Measurements from ENCODE around the gene DSTN. TPM values are rescaled to one million over a fixed set of nuclear protein-coding genes. Genes with fewer than 3 reads are reported as not detected.

DSTN gene
- polyA plus RNA-seq, 4 donors: 145 to 360 (median 185) TPM

- no peak overlapping the region for H3K4me3 ChIP-seq (ENCODE audit: low read depth in 1 of 3, low read length in 3 of 3)
- peaks cover 0 to 6% of the 10 kb centered on the region in 2 donors for H3K9me3 ChIP-seq (ENCODE audit: control insufficient read depth in 2 of 2, insufficient read depth in 1 of 2, low read depth in 1 of 2, low read length in 1 of 2)
- H3K4me1 ChIP-seq (ENCODE audit: control insufficient read depth in 3 of 3, insufficient read depth in 2 of 3, low read depth in 1 of 3, low read length in 2 of 3): peaks cover 0 to 6% (median 6%) of the 10 kb centered on the region in 3 donors
- FAIRE-seq (no peak), DNase-seq (peak; percentile 10 to 40)
- no peak overlapping the region for H3K27ac ChIP-seq (ENCODE audit: low read depth in 1 of 3, low read length in 2 of 3)
- H3K27me3 ChIP-seq (ENCODE audit: control insufficient read depth in 3 of 3, insufficient read depth in 3 of 3, low read length in 3 of 3): no peaks in the 10 kb centered on the region
- no peaks in the 10 kb centered on the region for H3K36me3 ChIP-seq (ENCODE audit: control insufficient read depth in 3 of 3, insufficient read depth in 2 of 3, low read depth in 1 of 3, low read length in 3 of 3)
- 22 to 56% (median 36%) methylated on average over 4 of the region's 4 CpGs for WGBS, 3 donors
These were observed 4.6 kb upstream of the DSTN start for GRCh38 chr20:17565169-17565845.

- peaks cover 0 to 10% (median 6%) of the 10 kb centered on the region in 3 donors for H3K4me1 ChIP-seq (ENCODE audit: control insufficient read depth in 3 of 3, insufficient read depth in 2 of 3, low read depth in 1 of 3, low read length in 2 of 3)
- no peak overlapping the region for H3K27ac ChIP-seq (ENCODE audit: low read depth in 1 of 3, low read length in 2 of 3)
- FAIRE-seq: no peak
- H3K27me3 ChIP-seq (ENCODE audit: control insufficient read depth in 3 of 3, insufficient read depth in 3 of 3, low read length in 3 of 3): no peaks in the 10 kb centered on the region
- 86 to 95% (median 92%) methylated on average over 3 of the region's 3 CpGs for WGBS, 3 donors
- no peak for DNase-seq
- no peak overlapping the region for H3K4me3 ChIP-seq (ENCODE audit: low read depth in 1 of 3, low read length in 3 of 3)
- H3K36me3 ChIP-seq (ENCODE audit: control insufficient read depth in 3 of 3, insufficient read depth in 2 of 3, low read depth in 1 of 3, low read length in 3 of 3): no peaks in the 10 kb centered on the region
- H3K9me3 ChIP-seq (ENCODE audit: control insufficient read depth in 2 of 2, insufficient read depth in 1 of 2, low read depth in 1 of 2, low read length in 1 of 2): peaks cover 0 to 6% of the 10 kb centered on the region in 2 donors
These were observed 3.5 kb upstream of the DSTN start for GRCh38 chr20:17566345-17566744.

- Histone ChIP-seq H3K4me3 (ENCODE audit: low read depth in 1 of 3, low read length in 3 of 3) (peak overlapping the region in 1 of 3 donors; percentile 88), H3K27me3 (ENCODE audit: control insufficient read depth in 3 of 3, insufficient read depth in 3 of 3, low read length in 3 of 3) (no peaks in the 10 kb centered on the region), H3K36me3 (ENCODE audit: control insufficient read depth in 3 of 3, insufficient read depth in 2 of 3, low read depth in 1 of 3, low read length in 3 of 3) (no peaks in the 10 kb centered on the region), H3K4me1 (ENCODE audit: control insufficient read depth in 3 of 3, insufficient read depth in 2 of 3, low read depth in 1 of 3, low read length in 2 of 3) (peaks cover 3 to 23% (median 12%) of the 10 kb centered on the region in 3 donors), H3K9me3 (ENCODE audit: control insufficient read depth in 2 of 2, insufficient read depth in 1 of 2, low read depth in 1 of 2, low read length in 1 of 2) (peaks cover 0 to 6% of the 10 kb centered on the region in 2 donors), H3K27ac (ENCODE audit: low read depth in 1 of 3, low read length in 2 of 3) (peak overlapping the region in 2 of 3 donors; percentile 97 to 99)
- DNase-seq (no peak), FAIRE-seq (no peak)
- WGBS, 3 donors: 63 to 78% (median 74%) methylated on average over 6 of the region's 6 CpGs
These were observed 1.7 kb upstream of the DSTN start for GRCh38 chr20:17568045-17568788.

GRCh38 chr20:17568972-17569521 lies 828 bp upstream of the DSTN start:
- no peak for FAIRE-seq
- Histone ChIP-seq H3K4me1 (ENCODE audit: control insufficient read depth in 3 of 3, insufficient read depth in 2 of 3, low read depth in 1 of 3, low read length in 2 of 3) (peaks cover 3 to 31% (median 12%) of the 10 kb centered on the region in 3 donors), H3K27ac (ENCODE audit: low read depth in 1 of 3, low read length in 2 of 3) (peak overlapping the region; percentile 56 to 99 (median 97)), H3K36me3 (ENCODE audit: control insufficient read depth in 3 of 3, insufficient read depth in 2 of 3, low read depth in 1 of 3, low read length in 3 of 3) (peaks cover 0 to 3% (median 3%) of the 10 kb centered on the region in 3 donors), H3K9me3 (ENCODE audit: control insufficient read depth in 2 of 2, insufficient read depth in 1 of 2, low read depth in 1 of 2, low read length in 1 of 2) (peaks cover 0 to 6% of the 10 kb centered on the region in 2 donors), H3K27me3 (ENCODE audit: control insufficient read depth in 3 of 3, insufficient read depth in 3 of 3, low read length in 3 of 3) (no peaks in the 10 kb centered on the region), H3K4me3 (ENCODE audit: low read depth in 1 of 3, low read length in 3 of 3) (peak overlapping the region; percentile 88 to 98 (median 97))
- 3 to 6% (median 3%) methylated on average over 28 to 38 of the region's 38 CpGs for WGBS, 3 donors
- peak; percentile 87 to 89 for DNase-seq

- H3K4me1 ChIP-seq (ENCODE audit: control insufficient read depth in 3 of 3, insufficient read depth in 2 of 3, low read depth in 1 of 3, low read length in 2 of 3): peaks cover 3 to 31% (median 12%) of the 10 kb centered on the region in 3 donors
- WGBS, 3 donors: 0 to 1% (median 1%) methylated on average over 28 to 43 of the region's 43 CpGs
These were observed 675 bp downstream of the DSTN start for GRCh38 chr20:17570347-17571152.

GRCh38 chr20:17571153-17571527 lies 1.3 kb downstream of the DSTN start:
- peak overlapping the region in 2 of 3 donors; percentile 88 to 98 for H3K4me3 ChIP-seq (ENCODE audit: low read depth in 1 of 3, low read length in 3 of 3)
- H3K4me1 ChIP-seq (ENCODE audit: control insufficient read depth in 3 of 3, insufficient read depth in 2 of 3, low read depth in 1 of 3, low read length in 2 of 3): peaks cover 3 to 31% (median 12%) of the 10 kb centered on the region in 3 donors
- H3K27ac ChIP-seq (ENCODE audit: low read depth in 1 of 3, low read length in 2 of 3): peak overlapping the region in 2 of 3 donors; percentile 97 to 99
- FAIRE-seq: no peak
- H3K9me3 ChIP-seq (ENCODE audit: control insufficient read depth in 2 of 2, insufficient read depth in 1 of 2, low read depth in 1 of 2, low read length in 1 of 2): peaks cover 0 to 6% of the 10 kb centered on the region in 2 donors
- WGBS, 3 donors: 4 to 11% (median 5%) methylated on average over 6 of the region's 6 CpGs
- H3K27me3 ChIP-seq (ENCODE audit: control insufficient read depth in 3 of 3, insufficient read depth in 3 of 3, low read length in 3 of 3): no peaks in the 10 kb centered on the region
- H3K36me3 ChIP-seq (ENCODE audit: control insufficient read depth in 3 of 3, insufficient read depth in 2 of 3, low read depth in 1 of 3, low read length in 3 of 3): peaks cover 0 to 3% (median 3%) of the 10 kb centered on the region in 3 donors
- DNase-seq: peak; percentile 21 to 23

More at GRCh38 chr20:17570347-17571152, 675 bp downstream of the DSTN start:
- peaks cover 0 to 3% (median 3%) of the 10 kb centered on the region in 3 donors for H3K36me3 ChIP-seq (ENCODE audit: control insufficient read depth in 3 of 3, insufficient read depth in 2 of 3, low read depth in 1 of 3, low read length in 3 of 3)
- H3K4me3 ChIP-seq (ENCODE audit: low read depth in 1 of 3, low read length in 3 of 3): peak overlapping the region; percentile 88 to 98 (median 97)
- peak overlapping the region; percentile 96 to 99 (median 97) for H3K27ac ChIP-seq (ENCODE audit: low read depth in 1 of 3, low read length in 2 of 3)
- FAIRE-seq (no peak), DNase-seq (peak; percentile 70 to 85)
- no peaks in the 10 kb centered on the region for H3K27me3 ChIP-seq (ENCODE audit: control insufficient read depth in 3 of 3, insufficient read depth in 3 of 3, low read length in 3 of 3)
- H3K9me3 ChIP-seq (ENCODE audit: control insufficient read depth in 2 of 2, insufficient read depth in 1 of 2, low read depth in 1 of 2, low read length in 1 of 2): peaks cover 0 to 6% of the 10 kb centered on the region in 2 donors

GRCh38 chr20:17572034-17572638 lies 2.3 kb downstream of the DSTN start:
- DNase-seq (peak; percentile 31 to 42), FAIRE-seq (no peak)
- Histone ChIP-seq H3K4me3 (ENCODE audit: low read depth in 1 of 3, low read length in 3 of 3) (no peak overlapping the region), H3K4me1 (ENCODE audit: control insufficient read depth in 3 of 3, insufficient read depth in 2 of 3, low read depth in 1 of 3, low read length in 2 of 3) (peaks cover 3 to 31% (median 12%) of the 10 kb centered on the region in 3 donors), H3K36me3 (ENCODE audit: control insufficient read depth in 3 of 3, insufficient read depth in 2 of 3, low read depth in 1 of 3, low read length in 3 of 3) (peaks cover 0 to 3% (median 3%) of the 10 kb centered on the region in 3 donors), H3K27me3 (ENCODE audit: control insufficient read depth in 3 of 3, insufficient read depth in 3 of 3, low read length in 3 of 3) (no peaks in the 10 kb centered on the region), H3K9me3 (ENCODE audit: control insufficient read depth in 2 of 2, insufficient read depth in 1 of 2, low read depth in 1 of 2, low read length in 1 of 2) (no peaks in the 10 kb centered on the region), H3K27ac (ENCODE audit: low read depth in 1 of 3, low read length in 2 of 3) (peak overlapping the region; percentile 20 to 64 (median 26))
- WGBS, 3 donors: 18 to 43% (median 31%) methylated on average over 7 of the region's 7 CpGs
